Kidney (tissue), 14 donors: Measurements from ENCODE around the gene UBAC2. TPM values are rescaled to one million over a fixed set of nuclear protein-coding genes. Genes with fewer than 3 reads are reported as not detected.
"Not testable (repeated sequence)": the region's sequence is repeated elsewhere in the genome, so short reads cannot be mapped to it uniquely, and the experiment has no call there.

Experiments used
- DNase-seq, 5 donors: peaks; one replicate each; pipeline ENCODE4 v3.0.0-alpha.2; 2013 to 2020
- FAIRE-seq: peaks from 2 replicates; lab custom pipeline; 2012; peaks lifted over from hg19 to GRCh38; lab: Jason Lieb, UNC
- H3K27ac ChIP-seq, 2 donors: one replicate each; pipeline ENCODE4 v1.7.0; 2013; ENCODE audit warnings: low read depth in 2 of 2, low read length in 2 of 2, inconsistent platforms in 1 of 2
- H3K27me3 ChIP-seq: one replicate; pipeline ENCODE4 v1.7.1; 2013; ENCODE audit warnings: low read length, inconsistent platforms; ENCODE audit not compliant: control insufficient read depth, insufficient read depth
- H3K36me3 ChIP-seq, 3 donors: one replicate each; pipeline versions ENCODE4 v1.7.0 to v1.7.1; 2013; ENCODE audit warnings: low read length in 3 of 3, control low read depth in 1 of 3, inconsistent platforms in 1 of 3; ENCODE audit not compliant: insufficient read depth in 3 of 3, control insufficient read depth in 2 of 3
- H3K4me1 ChIP-seq, 3 donors: one replicate each; pipeline versions ENCODE4 v1.7.0 to v1.7.1; 2013; ENCODE audit warnings: low read length in 3 of 3, inconsistent platforms in 1 of 3, low read depth in 1 of 3; ENCODE audit not compliant: control insufficient read depth in 2 of 3, insufficient read depth in 2 of 3
- H3K4me3 ChIP-seq, 3 donors: one replicate each; pipeline versions ENCODE4 v1.7.0 to v1.8.1; 2013; ENCODE audit warnings: low read length in 3 of 3, control low read depth in 1 of 3, inconsistent platforms in 1 of 3
- H3K9ac ChIP-seq, 3 donors: one replicate each; pipeline versions ENCODE4 v1.7.0 to v1.7.1; 2013; ENCODE audit warnings: low read length in 3 of 3, control low read depth in 1 of 3, inconsistent platforms in 1 of 3
- H3K9me3 ChIP-seq, 3 donors: one replicate each; pipeline versions ENCODE4 v1.7.0 to v1.7.1; 2013; ENCODE audit warnings: low read length in 3 of 3, control low read depth in 1 of 3, inconsistent platforms in 1 of 3; ENCODE audit not compliant: control insufficient read depth in 2 of 3, insufficient read depth in 1 of 3
- CTCF ChIP-seq: IDR thresholded peaks from 3 replicates; pipeline ENCODE4 v1.5.1; 2012; ENCODE audit warnings: mild to moderate bottlenecking, moderate library complexity, borderline replicate concordance; ENCODE audit not compliant: insufficient read depth; ENCODE audit errors: extremely low read depth
- intact Hi-C: fragments of 100-400 bp; cut with DNase I; formaldehyde crosslinking; loops from one replicate; pipeline ENCODE4 v1.11.1; 2022
- polyA plus RNA-seq: library from polyadenylated mRNA; stranded (reverse); fragments of 350-450 nt; fragmentation: Illumina TruSeq; extraction: RNeasy Lipid Tissue Mini Kit (QIAGEN cat#74804); gene quantifications from one replicate; pipeline ENCODE4 v1.2.3, GENCODE V29; 2014; ENCODE audit warnings: low read depth, low replicate concordance; ENCODE audit not compliant: insufficient read depth
- total RNA-seq: library from RNA; stranded (reverse); fragmentation: NEBNext Ultra II Directional; extraction: Animal tissue kit (Norgen Biotek cat#: 25700); gene quantifications from one replicate; pipeline ENCODE4 v1.2.1, GENCODE V29; 2021
- donor health status: control.
- donor health status: control.
- donor health status: control.
- donor health status: control.
- donor health status: control.
- donor health status: DM: yes; HTN: yes; CAD: no.
- donor health status: Normal renal cell carcinoma (clear cell type).

Gene UBAC2
- total and polyA plus RNA-seq, 2 donors from 2014 or later = 61.8 to 77.5 TPM

DNA sequence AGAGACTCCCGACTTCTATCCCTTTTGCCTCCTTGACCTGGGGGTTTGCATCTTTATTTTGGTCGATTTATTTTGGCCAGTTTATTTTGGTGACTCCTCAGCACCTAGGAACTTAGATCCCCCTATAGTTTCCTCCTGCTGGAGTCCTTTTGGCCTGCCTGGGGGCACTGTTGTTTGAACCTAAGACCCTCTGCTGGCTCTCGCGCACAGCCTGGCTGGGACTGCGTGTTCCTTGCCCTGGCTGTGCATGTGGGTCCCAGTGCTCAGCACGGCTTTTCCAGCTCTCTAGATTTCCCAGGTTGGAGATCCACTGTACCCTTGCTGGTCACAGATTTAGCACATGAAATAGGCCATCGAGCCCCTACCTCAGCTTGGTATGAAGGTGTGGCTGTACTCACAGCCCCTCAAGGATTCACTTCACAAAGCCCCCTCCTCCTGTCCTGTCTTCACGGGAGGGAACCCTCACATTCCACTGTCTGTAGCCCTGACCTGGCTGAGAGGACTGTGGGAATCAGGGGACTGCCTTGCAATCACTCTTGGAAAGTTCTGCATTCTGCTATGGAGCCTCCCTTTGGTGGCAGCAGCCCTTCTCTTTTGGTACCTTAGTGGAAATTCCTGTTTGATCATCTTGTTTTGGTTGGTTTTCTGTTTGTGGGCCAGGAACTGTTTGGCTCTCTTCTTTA lies 8.3 kb downstream of the UBAC2 start:
- no peak for TF ChIP-seq CTCF
- intact Hi-C loops = no loop called here
- FAIRE-seq (no peak), DNase-seq (no peak)
- H3K27me3 ChIP-seq = no peaks in the 10 kb centered on the region
- no peak overlapping the region for H3K9ac ChIP-seq
- H3K9me3 ChIP-seq = no peaks in the 10 kb centered on the region
- H3K4me1 ChIP-seq = peaks cover 0 to 6% (median 0%) of the 10 kb centered on the region in 3 donors
- no peak overlapping the region for H3K4me3 ChIP-seq
- H3K27ac ChIP-seq = no peak overlapping the region
- H3K36me3 ChIP-seq = no peaks in the 10 kb centered on the region

- H3K4me3 ChIP-seq, H3K9me3 ChIP-seq, H3K36me3 ChIP-seq, FAIRE-seq, H3K27me3 ChIP-seq, H3K27ac ChIP-seq, intact Hi-C loops, H3K9ac ChIP-seq, DNase-seq, H3K4me1 ChIP-seq: not testable (repeated sequence)
These were observed 10.0 kb downstream of the UBAC2 start for GRCh38 chr13:99210627-99211026.

- no peaks in the 10 kb centered on the region for H3K36me3 ChIP-seq
- intact Hi-C loops = no loop called here
- no peak overlapping the region for H3K9ac ChIP-seq
- DNase-seq (no peak), FAIRE-seq (no peak)
- H3K4me1 ChIP-seq = peaks cover 0 to 2% (median 0%) of the 10 kb centered on the region in 3 donors
- H3K4me3 ChIP-seq = no peak overlapping the region
- no peaks in the 10 kb centered on the region for H3K9me3 ChIP-seq
- H3K27me3 ChIP-seq = no peaks in the 10 kb centered on the region
- no peak overlapping the region for H3K27ac ChIP-seq
- no peak for TF ChIP-seq CTCF
These were observed 10.9 kb downstream of the UBAC2 start for GRCh38 chr13:99211421-99212035.

DNA sequence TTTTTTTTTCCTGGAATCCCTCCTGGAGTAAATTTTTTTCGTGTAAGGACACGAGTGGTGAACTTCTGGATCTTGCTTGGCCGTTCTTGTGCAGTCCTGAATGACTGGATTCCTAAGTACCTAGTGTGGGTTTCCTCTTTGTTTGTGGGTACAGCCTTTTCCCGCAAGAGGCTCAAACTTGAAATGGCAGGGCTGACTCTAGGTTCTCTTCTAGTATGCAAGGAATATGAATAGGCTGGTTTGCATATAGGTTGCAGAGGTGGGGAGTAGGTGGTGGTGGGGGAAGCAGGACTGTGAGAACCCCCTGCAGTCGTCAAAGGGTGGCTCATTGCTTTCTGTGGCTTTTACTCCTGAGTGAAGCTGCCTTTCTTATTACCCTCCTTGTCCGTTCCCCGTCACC lies 13.6 kb downstream of the UBAC2 start:
- DNase-seq = no peak
- Histone ChIP-seq H3K9me3 (no peaks in the 10 kb centered on the region), H3K9ac (no peak overlapping the region), H3K36me3 (no peaks in the 10 kb centered on the region), H3K4me1 (peaks cover 0 to 8% (median 0%) of the 10 kb centered on the region in 3 donors), H3K4me3 (no peak overlapping the region), H3K27ac (no peak overlapping the region), H3K27me3 (no peaks in the 10 kb centered on the region)
- intact Hi-C loops = no loop called here
- no peak for FAIRE-seq
- no peak for TF ChIP-seq CTCF
